Stromal cell of bone marrow (primary cell): ENCODE results near the gene ANKRD27.
"Not testable (repeated sequence)": the region's sequence is repeated elsewhere in the genome, so short reads cannot be mapped to it uniquely, and the experiment has no call there.

ENCODE experiments used
- DNase-seq: peaks from one replicate; pipeline ENCODE4 v3.0.0-alpha.2; 2012; ENCODE audit warnings: low read depth

ANKRD27 gene

GRCh38 chr19:32652331-32652730 lies 22.6 kb downstream of the ANKRD27 start:
- not testable (repeated sequence) for DNase-seq

DNA sequence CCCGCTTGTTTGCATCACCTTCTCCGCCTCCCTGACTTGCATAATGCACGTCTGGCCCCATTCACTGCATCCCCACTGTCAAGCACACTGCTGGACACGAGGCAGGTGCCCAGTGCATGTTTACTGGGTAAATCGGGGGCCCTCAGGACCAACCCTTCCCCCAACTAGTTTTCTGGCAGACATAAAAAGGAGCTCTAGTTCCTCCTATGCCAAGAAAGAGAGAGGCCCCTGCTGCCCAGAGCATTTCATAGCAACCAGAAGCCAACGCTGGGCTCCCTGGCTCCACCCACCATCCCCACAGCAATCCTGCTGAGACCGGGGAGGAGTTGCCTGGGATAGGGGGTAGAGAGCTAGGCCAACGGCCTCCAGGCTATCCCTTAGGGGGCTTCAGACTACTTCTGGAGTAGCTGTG lies 23.2 kb downstream of the ANKRD27 start:
- no peak for DNase-seq

DNA sequence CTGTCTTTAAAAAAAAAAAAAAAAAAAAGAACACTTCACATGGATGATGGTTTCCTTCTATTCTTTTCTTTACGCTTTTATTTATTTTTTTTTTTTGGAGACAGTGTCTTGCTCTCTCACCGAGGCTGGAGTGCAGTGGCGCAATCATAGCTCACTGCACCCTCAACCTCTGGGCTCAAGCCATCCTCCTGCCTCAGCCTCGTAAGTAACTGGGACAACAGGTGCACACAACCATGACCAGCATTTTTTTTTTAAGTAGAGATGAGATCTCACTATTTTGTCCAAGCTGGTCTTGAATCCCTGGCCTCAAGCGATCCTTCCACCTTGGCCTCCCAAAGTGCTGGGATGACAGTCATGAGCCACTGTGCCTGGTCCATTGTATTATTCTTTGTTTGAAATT lies 24.3 kb downstream of the ANKRD27 start:
- no peak for DNase-seq

GRCh38 chr19:32649751-32650150 lies 25.2 kb downstream of the ANKRD27 start:
- DNase-seq = no peak

- no peak for DNase-seq
Observed at GRCh38 chr19:32647361-32647760, 27.6 kb downstream of the ANKRD27 start.

- DNase-seq = no peak
Observed at GRCh38 chr19:32646556-32646955, 28.4 kb downstream of the ANKRD27 start.

DNA sequence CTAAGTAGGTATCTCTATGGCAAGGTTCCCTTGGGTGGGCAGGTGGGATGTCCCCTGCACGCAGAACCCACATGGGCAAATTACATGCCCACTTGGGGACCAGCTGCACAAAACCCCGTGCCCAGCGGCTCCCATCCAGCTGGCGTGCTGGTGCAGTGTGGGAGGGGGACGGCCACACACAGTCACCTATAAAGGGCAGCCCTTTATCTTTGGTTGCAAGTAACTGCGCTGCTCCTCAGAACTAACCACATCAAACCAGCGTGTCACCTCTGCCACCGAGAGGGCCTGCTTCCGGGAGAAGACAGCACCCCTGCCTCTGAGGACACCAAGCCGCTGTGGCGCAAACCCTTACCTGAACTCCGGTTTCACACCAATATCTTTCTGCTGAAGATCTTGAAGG lies 32.2 kb downstream of the ANKRD27 start:
- DNase-seq = no peak

DNA sequence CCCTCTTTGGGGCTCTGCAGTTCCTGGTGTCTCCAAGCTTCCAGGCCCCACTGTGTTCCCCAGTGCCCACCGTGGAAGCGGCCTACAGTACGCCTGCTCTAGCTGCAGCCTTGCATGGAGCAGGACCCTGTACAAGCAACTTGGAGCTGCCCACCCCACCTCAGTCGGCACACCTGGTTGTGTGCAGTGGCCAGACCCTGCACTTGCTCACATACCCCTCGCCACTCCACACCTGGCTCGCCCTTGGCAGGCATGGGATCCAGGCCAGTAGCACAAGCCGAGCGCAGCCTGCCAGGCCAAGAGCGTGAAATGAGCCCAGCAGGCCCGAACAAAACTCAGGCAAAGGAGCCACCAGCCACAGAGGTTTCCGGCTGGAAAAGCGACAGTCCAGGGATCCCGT lies 36.4 kb downstream of the ANKRD27 start:
- DNase-seq = no peak

GRCh38 chr19:32637480-32637879 lies 37.5 kb downstream of the ANKRD27 start:
- no peak for DNase-seq

- no peak for DNase-seq
Observed at GRCh38 chr19:32631381-32631780, 43.6 kb downstream of the ANKRD27 start.

DNA sequence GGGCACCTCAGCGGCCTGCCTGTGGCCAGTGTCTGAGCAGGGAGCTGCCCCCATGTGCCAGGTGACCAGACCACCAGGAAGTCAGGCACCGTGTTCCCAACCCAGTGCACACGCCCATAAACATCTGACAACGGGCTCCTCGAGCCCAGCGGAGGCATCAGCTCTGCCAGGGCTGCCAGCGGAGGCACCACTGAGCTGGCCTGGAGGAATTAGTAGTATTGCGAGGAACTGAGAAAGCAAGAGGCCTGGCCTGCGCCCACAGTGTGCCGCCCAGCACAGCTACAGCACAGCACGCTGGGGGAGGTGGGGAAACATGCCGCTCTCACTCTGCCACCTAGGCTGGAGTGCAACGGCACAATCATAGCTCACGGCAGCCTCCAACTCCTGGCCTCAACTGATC lies 44.6 kb downstream of the ANKRD27 start:
- no peak for DNase-seq

- no peak for DNase-seq
Observed at GRCh38 chr19:32627714-32628270, 47.2 kb downstream of the ANKRD27 start.

DNA sequence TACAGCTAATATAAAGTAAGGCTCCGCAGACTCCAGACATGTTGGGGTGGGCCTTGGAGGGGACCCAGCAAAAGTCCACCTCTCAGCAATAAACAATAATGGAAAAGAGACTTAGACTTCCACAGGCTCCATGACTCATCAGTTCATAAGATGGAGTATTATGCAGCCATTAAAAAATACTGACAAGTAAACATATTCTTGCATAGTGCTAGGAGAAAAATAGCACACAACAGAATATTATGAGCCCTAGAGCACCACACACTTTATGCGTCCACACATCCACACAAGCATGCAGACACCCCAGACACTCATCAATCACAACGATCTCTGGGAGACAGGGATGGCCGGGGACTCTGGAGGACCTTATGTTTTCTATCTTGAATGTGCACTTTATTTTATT lies 48.0 kb downstream of the ANKRD27 start:
- DNase-seq = no peak

GRCh38 chr19:32624410-32624809 lies 50.6 kb downstream of the ANKRD27 start:
- DNase-seq = no peak

DNA sequence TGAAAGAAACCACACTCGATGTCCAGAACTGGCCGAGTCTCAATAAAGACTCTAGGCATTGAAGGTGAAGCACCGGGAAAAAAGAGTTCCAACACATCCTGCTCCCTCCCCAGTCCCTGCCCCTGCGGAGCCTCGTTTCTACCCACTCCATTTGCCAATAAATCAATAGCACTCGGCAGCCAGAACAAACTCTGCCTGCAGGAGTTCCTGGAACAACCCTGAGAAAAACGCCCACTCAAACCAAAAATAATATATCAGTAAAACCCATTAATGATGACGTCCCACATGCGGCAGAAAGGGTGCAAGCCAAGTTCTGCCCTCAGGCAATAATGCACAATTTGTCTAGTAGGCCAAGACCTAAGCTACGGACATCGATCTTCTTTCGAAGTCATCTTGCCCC lies 53.0 kb downstream of the ANKRD27 start:
- no peak for DNase-seq

DNA sequence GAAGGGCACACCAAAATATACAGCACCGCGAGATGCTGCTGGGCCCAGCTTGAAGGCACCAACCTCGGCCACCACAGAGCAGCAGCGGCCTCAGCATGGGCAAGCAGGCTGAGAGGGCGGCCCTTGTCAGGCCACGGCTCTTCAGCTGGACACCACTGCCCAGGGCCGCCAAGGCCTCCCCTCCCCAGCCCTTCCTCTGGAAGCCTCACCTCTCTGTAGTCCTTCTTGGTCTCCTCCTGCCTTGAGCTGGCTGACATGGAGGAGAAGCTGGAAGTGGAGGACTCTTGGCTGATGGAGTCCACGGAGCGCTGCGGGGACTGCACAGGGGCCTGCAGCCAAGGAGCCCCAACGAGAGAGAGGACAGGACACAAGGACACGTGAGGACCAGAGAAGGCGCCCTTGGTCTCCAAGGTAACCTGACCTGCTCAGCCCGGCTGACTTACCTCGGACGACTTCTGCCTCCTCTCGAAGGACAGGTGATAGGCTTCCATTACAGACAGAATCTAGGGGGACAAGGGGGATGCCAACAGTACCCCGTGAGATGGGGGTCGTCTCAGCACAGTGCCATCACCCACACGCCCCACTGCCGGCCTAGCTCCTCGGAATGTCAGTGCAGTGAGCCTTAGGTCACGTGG lies 55.8 kb downstream of the ANKRD27 start:
- DNase-seq = no peak

DNA sequence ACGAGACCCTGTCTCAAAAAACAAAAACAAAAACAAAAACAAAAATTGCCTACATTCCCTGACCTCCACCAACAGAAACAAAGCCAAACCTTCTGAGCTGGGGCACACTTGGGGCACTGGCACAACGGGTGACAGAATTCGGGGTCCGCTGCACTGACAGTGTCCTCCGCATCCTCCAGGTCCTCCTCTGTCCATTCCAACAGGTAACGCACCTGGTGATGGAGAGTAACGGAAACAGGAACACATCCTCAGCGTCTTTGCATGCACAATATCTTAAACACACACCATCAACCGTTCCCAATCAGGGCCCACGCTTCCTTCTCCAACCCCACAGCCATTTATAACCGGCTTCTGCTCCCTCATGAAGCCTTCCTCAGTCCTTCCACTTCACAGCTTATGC lies 59.4 kb downstream of the ANKRD27 start:
- DNase-seq = no peak

- no peak for DNase-seq
Observed at GRCh38 chr19:32614916-32615315, 60.1 kb downstream of the ANKRD27 start.

DNA sequence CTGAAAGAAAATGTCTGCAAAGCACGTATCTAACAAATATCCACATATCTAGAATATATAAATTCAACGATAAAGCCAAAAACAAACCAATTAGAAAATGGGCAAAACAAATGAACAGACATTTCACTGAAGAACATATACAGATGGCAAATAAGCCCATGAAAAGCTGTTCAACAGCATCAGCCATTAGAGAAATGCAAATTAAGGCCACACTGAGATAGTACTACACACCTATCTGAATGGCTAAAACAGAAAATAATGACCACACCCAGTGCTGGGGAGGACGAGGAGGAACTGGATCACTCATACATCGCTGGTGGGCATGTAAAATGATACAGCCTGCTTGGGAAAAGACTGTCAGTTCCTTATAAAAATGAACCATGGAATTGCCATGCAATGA lies 62.0 kb downstream of the ANKRD27 start:
- DNase-seq = no peak

DNA sequence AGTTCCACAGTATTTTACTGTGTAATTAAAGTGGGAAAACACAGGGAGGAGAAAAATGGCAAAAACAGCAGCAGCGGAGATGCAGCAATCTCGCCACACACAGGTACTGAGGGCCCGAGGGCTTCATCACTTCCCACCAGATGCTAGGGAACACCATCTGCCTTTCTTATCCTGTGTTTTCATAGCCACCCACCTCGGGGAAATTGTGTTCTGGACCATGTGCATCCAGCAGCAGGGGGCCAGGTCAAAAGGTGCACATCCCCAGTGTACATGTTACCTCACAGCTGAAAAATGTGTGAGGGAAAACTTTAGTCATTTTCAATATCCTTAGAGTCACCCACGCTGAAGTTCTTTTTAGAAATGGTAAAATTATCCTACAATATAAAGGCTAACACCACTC lies 63.8 kb downstream of the ANKRD27 start:
- no peak for DNase-seq

DNA sequence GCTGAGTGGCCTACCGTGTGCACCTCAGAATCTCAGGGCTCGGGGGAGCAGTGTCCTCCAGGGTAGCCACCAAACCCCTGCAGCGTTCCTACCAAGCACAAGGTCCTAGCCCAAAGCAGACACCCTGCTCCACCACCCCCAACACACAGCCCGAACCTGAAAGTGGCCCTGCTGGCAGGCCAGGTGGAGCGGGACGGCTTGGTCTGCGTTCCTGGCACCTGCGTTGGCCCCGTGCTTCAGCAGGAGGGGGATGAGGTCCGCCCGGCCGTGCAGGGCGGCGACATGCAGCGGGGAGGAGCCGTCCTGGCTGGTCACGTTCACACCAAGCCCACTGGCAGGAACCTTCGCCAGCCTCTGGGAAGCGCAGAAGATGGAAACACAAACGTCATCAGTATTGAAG lies 67.5 kb downstream of the ANKRD27 start:
- DNase-seq = no peak

DNA sequence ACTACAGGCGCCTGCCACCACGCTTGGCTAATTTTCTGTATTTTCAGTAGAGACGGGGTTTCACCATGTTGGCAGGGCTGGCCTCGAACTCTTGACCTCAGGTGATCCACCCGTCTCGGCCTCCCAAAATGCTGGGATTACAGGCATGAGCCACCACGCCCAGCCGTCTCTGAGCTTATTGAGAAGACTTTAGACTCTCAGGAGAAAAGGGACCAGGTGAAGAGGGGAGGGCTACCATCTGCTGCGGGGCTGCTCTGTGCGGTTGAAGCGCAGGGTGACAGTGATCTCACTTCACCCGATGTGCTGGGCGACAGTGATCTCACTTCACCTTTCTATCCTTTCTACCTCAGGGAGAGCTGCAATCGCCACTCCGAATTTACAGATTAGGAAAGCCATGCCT lies 68.7 kb downstream of the ANKRD27 start:
- DNase-seq = no peak

- DNase-seq = no peak
Observed at GRCh38 chr19:32605544-32605943, 69.4 kb downstream of the ANKRD27 start.

DNA sequence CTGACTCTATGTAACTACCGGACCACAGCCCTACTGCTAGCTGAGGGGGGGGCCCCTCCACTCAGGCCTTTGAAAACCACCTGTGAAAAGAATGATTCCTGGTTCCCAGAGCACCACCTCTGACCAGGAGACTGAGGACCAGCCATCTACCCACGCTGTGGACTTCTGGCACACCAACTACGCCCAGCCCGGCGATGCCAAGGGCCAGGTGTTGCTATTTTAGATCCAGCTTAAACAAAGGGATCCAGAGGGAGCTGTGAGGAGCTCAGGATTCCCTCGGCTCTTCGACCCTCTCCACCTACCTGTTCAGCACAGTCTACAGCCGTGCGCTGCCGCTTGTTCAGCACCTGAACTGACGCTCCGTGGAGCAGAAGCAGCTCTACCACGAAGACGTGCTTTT lies 71.0 kb downstream of the ANKRD27 start:
- no peak for DNase-seq
